PC-3 (cell line): ENCODE results near the gene TACC2. TPM values are rescaled to one million over a fixed set of nuclear protein-coding genes. Genes with fewer than 3 reads are reported as not detected.

Experiments used
- ATAC-seq: fragments of 200-7000 bp; cut with Tn5 transposase; 2 replicates; pipeline ENCODE4 v1.9.1; 2020; ENCODE audit warnings: mild to moderate bottlenecking, moderate library complexity
- BruUV-seq: library from RNA; stranded (reverse); fragments of 400-500 nt; replicated peaks from 2 replicates; lab custom pipeline; 2021; lab: Mats Ljungman, UMichigan
- CTCF ChIA-PET: fragments of 300-600 bp; sonication (Branson Sonifier 250); formaldehyde crosslinking; loops from one replicate; lab custom pipeline; 2022; ENCODE audit warnings: antibody characterized with exemption; lab: Charles Lee
- POLR2A ChIA-PET: fragments of 300-600 bp; sonication (Branson Sonifier 250); formaldehyde crosslinking; loops from one replicate; lab custom pipeline; 2022; ENCODE audit warnings: antibody characterized with exemption; ENCODE audit not compliant: unreplicated experiment; lab: Charles Lee
- DNase-seq: peaks from one replicate; pipeline ENCODE4 v3.0.0-alpha.2; 2015
- H2AFZ ChIP-seq: fragments of 300-600 bp; sonication (generic); 2 replicates; pipeline ENCODE4 v1.6.0; 2016; ENCODE audit warnings: antibody characterized with exemption, low read length
- H3F3A ChIP-seq: fragments of 300-600 bp; sonication (generic); one replicate; pipeline ENCODE4 v1.6.0; 2017; ENCODE audit warnings: antibody characterized with exemption, low read length, control low read depth, mild to moderate bottlenecking; ENCODE audit not compliant: unreplicated experiment
- H3K27ac ChIP-seq: fragments of 300-600 bp; sonication (generic); 2 replicates; pipeline ENCODE4 v1.5.1; 2016; ENCODE audit warnings: mild to moderate bottlenecking, low read length
- H3K27me3 ChIP-seq: fragments of 300-600 bp; sonication (generic); 2 replicates; pipeline ENCODE4 v1.6.1; 2016; ENCODE audit warnings: low read length, mixed read lengths
- H3K36me3 ChIP-seq: fragments of 300-600 bp; sonication (generic); 2 replicates; pipeline ENCODE4 v1.6.1; 2016; ENCODE audit warnings: low read depth, mixed run types, low read length, mixed read lengths
- H3K4me1 ChIP-seq: fragments of 300-600 bp; sonication (generic); 2 replicates; pipeline ENCODE4 v1.5.1; 2016; ENCODE audit warnings: low read length; ENCODE audit not compliant: insufficient read depth
- H3K4me2 ChIP-seq: fragments of 300-600 bp; sonication (generic); 2 replicates; pipeline ENCODE4 v1.6.0; 2016; ENCODE audit warnings: low read length
- H3K4me3 ChIP-seq: fragments of 300-600 bp; sonication (generic); 2 replicates; pipeline ENCODE4 v1.5.1; 2016; ENCODE audit warnings: mild to moderate bottlenecking, low read length, mixed read lengths
- H3K79me2 ChIP-seq: fragments of 300-600 bp; sonication (generic); 2 replicates; pipeline ENCODE4 v1.6.1; 2017; ENCODE audit warnings: low read length, mixed read lengths
- H3K9ac ChIP-seq: fragments of 300-600 bp; sonication (generic); 2 replicates; pipeline ENCODE4 v1.6.0; 2016; ENCODE audit warnings: mild to moderate bottlenecking, low read length
- H3K9me2 ChIP-seq: fragments of 300-600 bp; sonication (generic); replicated peaks from 2 replicates; pipeline ENCODE4 v1.6.1; 2016; ENCODE audit warnings: mixed run types, low read length, mixed read lengths
- H3K9me3 ChIP-seq: fragments of 300-600 bp; sonication (generic); 2 replicates; pipeline ENCODE4 v1.6.1; 2016; ENCODE audit warnings: low read length, mixed read lengths
- H4K20me1 ChIP-seq: fragments of 300-600 bp; sonication (generic); 2 replicates; pipeline ENCODE4 v1.6.1; 2016; ENCODE audit warnings: low read length, mixed read lengths
- EZH2 ChIP-seq: fragments of 300-600 bp; sonication (generic); IDR thresholded peaks from one replicate; pipeline ENCODE4 v1.6.1; 2017; ENCODE audit warnings: antibody characterized with exemption, mild to moderate bottlenecking, low read length; ENCODE audit not compliant: unreplicated experiment
- EZH2phosphoT487 ChIP-seq: fragments of 300-600 bp; sonication (generic); IDR thresholded peaks from 2 replicates; pipeline ENCODE4 v1.6.1; 2018; ENCODE audit warnings: mild to moderate bottlenecking, antibody characterized with exemption, low read length, borderline replicate concordance
- intact Hi-C: fragments of 100-400 bp; cut with micrococcal nuclease; formaldehyde crosslinking; loops from 2 replicates; pipeline ENCODE4 v1.9.0; 2023
- total RNA-seq: library from RNA; depleted of rRNA; stranded (reverse); fragments of >200 nt; gene quantifications from 2 replicates; pipeline ENCODE4 v1.2.3, GENCODE V29; 2014
- TF ChIP-seq, protein P1 (sequence below): fragments of 300-600 bp; sonication (generic); conservative IDR thresholded peaks from 2 replicates; pipeline ENCODE4 v1.5.1; 2017; ENCODE audit warnings: antibody characterized with exemption, low read depth, mild to moderate bottlenecking, low read length

TACC2 gene
- total RNA-seq, 1 experiment from 2014 or later = 31.7 TPM

DNA sequence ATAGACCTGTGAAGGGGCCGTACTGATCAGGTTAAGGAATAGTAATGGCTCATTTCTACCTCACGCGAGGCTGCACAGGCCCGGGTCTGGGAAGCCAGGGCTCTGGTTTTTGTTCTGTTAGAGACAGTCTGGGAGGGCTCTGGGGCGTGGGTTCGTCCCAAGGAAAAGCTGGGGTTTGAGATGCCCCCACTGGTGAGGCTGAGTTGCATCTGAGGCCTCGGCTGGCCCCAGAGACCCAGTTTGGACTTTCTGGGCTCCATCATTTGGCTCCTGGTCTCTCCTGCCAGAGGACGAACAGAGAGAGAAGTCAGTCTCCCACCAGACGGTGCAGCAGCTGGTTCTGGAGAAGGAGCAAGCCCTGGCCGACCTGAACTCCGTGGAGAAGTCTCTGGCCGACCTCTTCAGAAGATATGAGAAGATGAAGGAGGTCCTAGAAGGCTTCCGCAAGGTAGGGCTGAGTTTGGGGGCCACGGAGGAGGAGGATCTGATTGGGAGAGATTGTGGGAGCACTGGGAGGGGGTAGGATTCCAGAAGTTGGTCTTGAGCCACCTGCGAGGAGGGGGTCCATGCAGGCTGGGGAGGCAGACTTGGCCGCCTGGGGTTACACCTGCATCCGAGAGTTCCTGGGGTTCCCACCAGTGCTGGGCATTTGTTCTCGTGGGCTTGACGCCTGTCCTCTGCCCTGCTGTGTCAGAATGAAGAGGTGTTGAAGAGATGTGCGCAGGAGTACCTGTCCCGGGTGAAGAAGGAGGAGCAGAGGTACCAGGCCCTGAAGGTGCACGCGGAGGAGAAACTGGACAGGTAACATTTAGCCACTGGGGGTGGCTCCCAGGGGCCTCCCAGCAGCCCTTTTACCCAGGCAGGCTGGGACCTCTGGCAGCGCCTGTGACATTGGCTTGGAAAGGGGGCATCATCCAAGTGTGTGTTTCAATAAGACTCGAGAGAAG lies 259.7 kb downstream of the TACC2 start:
- H3K27me3 ChIP-seq = no peaks in the 10 kb centered on the region
- H2AFZ ChIP-seq = no peak overlapping the region
- no peaks in the 10 kb centered on the region for H4K20me1 ChIP-seq
- H3K4me3 ChIP-seq = no peak overlapping the region
- no peaks in the 10 kb centered on the region for H3K9me3 ChIP-seq
- ATAC-seq (no peak), DNase-seq (no peak)
- H3K36me3 ChIP-seq = peaks cover 3% of the 10 kb centered on the region
- H3K4me2 ChIP-seq = no peak overlapping the region
- H3K27ac ChIP-seq = no peak overlapping the region
- POLR2A ChIA-PET = no interaction called here
- H3K4me1 ChIP-seq = no peaks in the 10 kb centered on the region
- no TSS peak for BruUV-seq
- H3F3A ChIP-seq = no peaks in the 10 kb centered on the region
- no peaks in the 10 kb centered on the region for H3K79me2 ChIP-seq
- TF ChIP-seq EZH2 (no peak), EZH2phosphoT487 (no peak)
- TF ChIP-seq, protein P1, sequence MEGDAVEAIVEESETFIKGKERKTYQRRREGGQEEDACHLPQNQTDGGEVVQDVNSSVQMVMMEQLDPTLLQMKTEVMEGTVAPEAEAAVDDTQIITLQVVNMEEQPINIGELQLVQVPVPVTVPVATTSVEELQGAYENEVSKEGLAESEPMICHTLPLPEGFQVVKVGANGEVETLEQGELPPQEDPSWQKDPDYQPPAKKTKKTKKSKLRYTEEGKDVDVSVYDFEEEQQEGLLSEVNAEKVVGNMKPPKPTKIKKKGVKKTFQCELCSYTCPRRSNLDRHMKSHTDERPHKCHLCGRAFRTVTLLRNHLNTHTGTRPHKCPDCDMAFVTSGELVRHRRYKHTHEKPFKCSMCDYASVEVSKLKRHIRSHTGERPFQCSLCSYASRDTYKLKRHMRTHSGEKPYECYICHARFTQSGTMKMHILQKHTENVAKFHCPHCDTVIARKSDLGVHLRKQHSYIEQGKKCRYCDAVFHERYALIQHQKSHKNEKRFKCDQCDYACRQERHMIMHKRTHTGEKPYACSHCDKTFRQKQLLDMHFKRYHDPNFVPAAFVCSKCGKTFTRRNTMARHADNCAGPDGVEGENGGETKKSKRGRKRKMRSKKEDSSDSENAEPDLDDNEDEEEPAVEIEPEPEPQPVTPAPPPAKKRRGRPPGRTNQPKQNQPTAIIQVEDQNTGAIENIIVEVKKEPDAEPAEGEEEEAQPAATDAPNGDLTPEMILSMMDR = no peak
- CTCF ChIA-PET = no interaction called here
- no peaks in the 10 kb centered on the region for H3K9me2 ChIP-seq
- intact Hi-C loops = no loop called here
- no peak overlapping the region for H3K9ac ChIP-seq

DNA sequence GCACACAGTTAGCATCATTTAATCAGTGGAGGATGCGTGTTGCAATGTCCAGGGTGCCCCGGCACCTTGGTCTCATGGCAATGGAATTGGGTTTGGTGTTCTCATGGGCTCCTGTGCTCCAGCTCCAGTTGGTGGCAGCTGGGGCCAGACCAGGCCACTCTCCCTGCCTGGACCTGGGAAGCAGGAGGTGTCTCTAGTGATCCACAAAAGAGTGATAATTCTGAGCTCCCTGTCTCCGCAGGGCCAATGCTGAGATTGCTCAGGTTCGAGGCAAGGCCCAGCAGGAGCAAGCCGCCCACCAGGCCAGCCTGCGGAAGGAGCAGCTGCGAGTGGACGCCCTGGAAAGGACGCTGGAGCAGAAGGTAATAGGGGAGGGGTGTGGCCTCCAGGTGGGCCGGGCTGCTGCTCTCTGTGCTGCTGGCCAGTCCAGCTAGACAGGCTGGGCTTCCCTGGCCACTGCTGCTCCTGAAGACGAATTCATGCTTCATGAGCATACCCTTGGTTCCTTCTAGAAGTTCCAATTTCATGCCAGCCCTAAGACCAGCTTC lies 260.4 kb downstream of the TACC2 start:
- BruUV-seq = no TSS peak
- H3K9me3 ChIP-seq = no peaks in the 10 kb centered on the region
- ATAC-seq (no peak), DNase-seq (no peak)
- POLR2A ChIA-PET = no interaction called here
- H3K4me1 ChIP-seq = no peaks in the 10 kb centered on the region
- H3K4me2 ChIP-seq = no peak overlapping the region
- CTCF ChIA-PET = no interaction called here
- peaks cover 3% of the 10 kb centered on the region for H3K36me3 ChIP-seq
- H4K20me1 ChIP-seq = no peaks in the 10 kb centered on the region
- no peaks in the 10 kb centered on the region for H3K27me3 ChIP-seq
- H3K27ac ChIP-seq = no peak overlapping the region
- H3K4me3 ChIP-seq = no peak overlapping the region
- H3F3A ChIP-seq = no peaks in the 10 kb centered on the region
- H3K79me2 ChIP-seq = no peaks in the 10 kb centered on the region
- no peak overlapping the region for H3K9ac ChIP-seq
- intact Hi-C loops = no loop called here
- TF ChIP-seq EZH2 = no peak
- no peak for TF ChIP-seq EZH2phosphoT487
- TF ChIP-seq, protein P1 = no peak
- no peaks in the 10 kb centered on the region for H3K9me2 ChIP-seq
- H2AFZ ChIP-seq = no peak overlapping the region
